HG03469 (cell line): ENCODE data around the gene ENTPD1.
A peak's percentile ranks its signal among the peaks of the same experiment; 100 is the strongest.
"Not testable (repeated sequence)": the region's sequence is repeated elsewhere in the genome, so short reads cannot be mapped to it uniquely, and the experiment has no call there.

Experiments
- ATAC-seq: cut with Tn5 transposase; IDR thresholded peaks from one replicate; pipeline ENCODE4 v1.9.1; 2021; ENCODE audit warnings: mild to moderate bottlenecking, moderate library complexity, moderate number of reproducible peaks; ENCODE audit not compliant: unreplicated experiment

The ENTPD1 gene

GRCh38 chr10:95907456-95908253 is 151.7 kb downstream of the ENTPD1 start, which contains the start of gene CC2D2B:
CC2D2B (plus strand) TSS chr10:95907975; CDS start chr10:95911324, 3,349 bp downstream.
- peak; percentile 64 for ATAC-seq

DNA sequence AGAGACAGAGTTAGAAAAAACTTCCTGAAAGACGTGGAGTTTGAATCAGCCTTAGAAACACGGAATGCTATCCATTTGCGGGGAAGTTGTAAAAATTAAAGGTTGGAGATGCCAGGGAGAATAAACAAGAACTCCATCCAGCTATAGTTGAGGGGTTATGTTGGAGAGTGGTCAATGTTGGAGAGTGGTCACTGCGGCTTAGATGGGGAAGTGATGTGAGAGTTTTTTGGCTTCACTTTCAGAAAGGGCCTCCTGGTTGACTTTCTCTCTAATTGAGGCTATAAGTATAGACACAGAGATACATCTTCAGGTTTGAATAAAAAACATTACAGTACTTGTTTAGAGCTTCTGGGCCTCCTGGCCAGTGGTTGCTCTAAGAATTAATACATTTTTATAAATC is 152.5 kb downstream of the ENTPD1 start:
- no peak for ATAC-seq

- no peak for ATAC-seq
Measured at GRCh38 chr10:95909561-95909960, 153.6 kb downstream of the ENTPD1 start.

- not testable (repeated sequence) for ATAC-seq
Measured at GRCh38 chr10:95916039-95916438, 160.1 kb downstream of the ENTPD1 start.
